Kidney (tissue), 14 donors: ENCODE measurements around the gene ZSCAN4. TPM values are rescaled to one million over a fixed set of nuclear protein-coding genes. Genes with fewer than 3 reads are reported as not detected.

ENCODE experiments used
- DNase-seq, 5 donors: peaks; one replicate each; pipeline ENCODE4 v3.0.0-alpha.2; 2013 to 2020
- FAIRE-seq: peaks from 2 replicates; lab custom pipeline; 2012; peaks lifted over from hg19 to GRCh38; lab: Jason Lieb, UNC
- H3K27ac ChIP-seq, 2 donors: one replicate each; pipeline ENCODE4 v1.7.0; 2013; ENCODE audit warnings: low read depth in 2 of 2, low read length in 2 of 2, inconsistent platforms in 1 of 2
- H3K27me3 ChIP-seq: one replicate; pipeline ENCODE4 v1.7.1; 2013; ENCODE audit warnings: low read length, inconsistent platforms; ENCODE audit not compliant: control insufficient read depth, insufficient read depth
- H3K36me3 ChIP-seq, 3 donors: one replicate each; pipeline versions ENCODE4 v1.7.0 to v1.7.1; 2013; ENCODE audit warnings: low read length in 3 of 3, control low read depth in 1 of 3, inconsistent platforms in 1 of 3; ENCODE audit not compliant: insufficient read depth in 3 of 3, control insufficient read depth in 2 of 3
- H3K4me1 ChIP-seq, 3 donors: one replicate each; pipeline versions ENCODE4 v1.7.0 to v1.7.1; 2013; ENCODE audit warnings: low read length in 3 of 3, inconsistent platforms in 1 of 3, low read depth in 1 of 3; ENCODE audit not compliant: control insufficient read depth in 2 of 3, insufficient read depth in 2 of 3
- H3K4me3 ChIP-seq, 3 donors: one replicate each; pipeline versions ENCODE4 v1.7.0 to v1.8.1; 2013; ENCODE audit warnings: low read length in 3 of 3, control low read depth in 1 of 3, inconsistent platforms in 1 of 3
- H3K9ac ChIP-seq, 3 donors: one replicate each; pipeline versions ENCODE4 v1.7.0 to v1.7.1; 2013; ENCODE audit warnings: low read length in 3 of 3, control low read depth in 1 of 3, inconsistent platforms in 1 of 3
- H3K9me3 ChIP-seq, 3 donors: one replicate each; pipeline versions ENCODE4 v1.7.0 to v1.7.1; 2013; ENCODE audit warnings: low read length in 3 of 3, control low read depth in 1 of 3, inconsistent platforms in 1 of 3; ENCODE audit not compliant: control insufficient read depth in 2 of 3, insufficient read depth in 1 of 3
- intact Hi-C: fragments of 100-400 bp; cut with DNase I; formaldehyde crosslinking; loops from one replicate; pipeline ENCODE4 v1.11.1; 2022
- polyA plus RNA-seq: library from polyadenylated mRNA; stranded (reverse); fragments of 350-450 nt; fragmentation: Illumina TruSeq; extraction: RNeasy Lipid Tissue Mini Kit (QIAGEN cat#74804); gene quantifications from one replicate; pipeline ENCODE4 v1.2.3, GENCODE V29; 2014; ENCODE audit warnings: low read depth, low replicate concordance; ENCODE audit not compliant: insufficient read depth
- total RNA-seq: library from RNA; stranded (reverse); fragmentation: NEBNext Ultra II Directional; extraction: Animal tissue kit (Norgen Biotek cat#: 25700); gene quantifications from one replicate; pipeline ENCODE4 v1.2.1, GENCODE V29; 2021
- TF ChIP-seq, protein P1 (sequence below): IDR thresholded peaks from 3 replicates; pipeline ENCODE4 v1.5.1; 2012; ENCODE audit warnings: mild to moderate bottlenecking, moderate library complexity, borderline replicate concordance; ENCODE audit not compliant: insufficient read depth; ENCODE audit errors: extremely low read depth
- donor health status: control.
- donor health status: control.
- donor health status: control.
- donor health status: control.
- donor health status: control.
- donor health status: DM: yes; HTN: yes; CAD: no.
- donor health status: Normal renal cell carcinoma (clear cell type).

The ZSCAN4 gene
- total and polyA plus RNA-seq, 2 donors from 2014 or later, result not detected

DNA sequence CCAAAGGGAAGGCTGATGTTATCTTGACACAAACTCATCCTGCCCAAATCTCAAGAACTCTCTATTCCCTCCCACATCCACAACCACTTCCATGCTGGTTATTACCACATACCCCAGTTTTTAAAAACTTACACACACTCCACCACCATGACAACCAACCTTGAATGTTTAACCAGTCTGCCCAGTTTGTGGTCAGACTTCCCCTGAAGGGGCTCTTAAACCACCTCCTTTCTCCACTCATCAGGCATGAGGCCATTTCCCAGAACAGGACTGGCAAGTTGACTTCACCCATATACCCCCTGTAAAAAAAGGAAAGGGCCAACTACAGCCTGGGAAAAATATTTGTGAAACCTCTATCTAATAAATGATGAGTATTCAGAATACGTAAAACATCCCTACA, 12.4 kb upstream of the ZSCAN4 start:
- TF ChIP-seq, protein P1, sequence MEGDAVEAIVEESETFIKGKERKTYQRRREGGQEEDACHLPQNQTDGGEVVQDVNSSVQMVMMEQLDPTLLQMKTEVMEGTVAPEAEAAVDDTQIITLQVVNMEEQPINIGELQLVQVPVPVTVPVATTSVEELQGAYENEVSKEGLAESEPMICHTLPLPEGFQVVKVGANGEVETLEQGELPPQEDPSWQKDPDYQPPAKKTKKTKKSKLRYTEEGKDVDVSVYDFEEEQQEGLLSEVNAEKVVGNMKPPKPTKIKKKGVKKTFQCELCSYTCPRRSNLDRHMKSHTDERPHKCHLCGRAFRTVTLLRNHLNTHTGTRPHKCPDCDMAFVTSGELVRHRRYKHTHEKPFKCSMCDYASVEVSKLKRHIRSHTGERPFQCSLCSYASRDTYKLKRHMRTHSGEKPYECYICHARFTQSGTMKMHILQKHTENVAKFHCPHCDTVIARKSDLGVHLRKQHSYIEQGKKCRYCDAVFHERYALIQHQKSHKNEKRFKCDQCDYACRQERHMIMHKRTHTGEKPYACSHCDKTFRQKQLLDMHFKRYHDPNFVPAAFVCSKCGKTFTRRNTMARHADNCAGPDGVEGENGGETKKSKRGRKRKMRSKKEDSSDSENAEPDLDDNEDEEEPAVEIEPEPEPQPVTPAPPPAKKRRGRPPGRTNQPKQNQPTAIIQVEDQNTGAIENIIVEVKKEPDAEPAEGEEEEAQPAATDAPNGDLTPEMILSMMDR, result no peak
- H3K27me3 ChIP-seq, result no peaks in the 10 kb centered on the region
- peaks cover 0 to 4% (median 3%) of the 10 kb centered on the region in 3 donors for H3K9me3 ChIP-seq
- no peak overlapping the region for H3K4me3 ChIP-seq
- no peak overlapping the region for H3K27ac ChIP-seq
- no peaks in the 10 kb centered on the region for H3K36me3 ChIP-seq
- H3K9ac ChIP-seq, result no peak overlapping the region
- DNase-seq, result no peak
- FAIRE-seq, result no peak
- intact Hi-C loops, result no loop called here
- H3K4me1 ChIP-seq, result no peaks in the 10 kb centered on the region

GRCh38 chr19:57664269-57665127, 4.2 kb upstream of the ZSCAN4 start:
- intact Hi-C loops, result no loop called here
- Histone ChIP-seq H3K9me3 (no peaks in the 10 kb centered on the region), H3K9ac (peak overlapping the region in 2 of 3 donors; percentile 20 to 63), H3K4me3 (peak overlapping the region; percentile 56 to 64 (median 64)), H3K27ac (peak overlapping the region in 1 of 2 donors; percentile 4), H3K4me1 (no peaks in the 10 kb centered on the region), H3K36me3 (no peaks in the 10 kb centered on the region), H3K27me3 (no peaks in the 10 kb centered on the region)
- no peak for FAIRE-seq
- TF ChIP-seq, protein P1, result no peak
- DNase-seq, result peak; percentile 78 to 87 (median 83)

DNA sequence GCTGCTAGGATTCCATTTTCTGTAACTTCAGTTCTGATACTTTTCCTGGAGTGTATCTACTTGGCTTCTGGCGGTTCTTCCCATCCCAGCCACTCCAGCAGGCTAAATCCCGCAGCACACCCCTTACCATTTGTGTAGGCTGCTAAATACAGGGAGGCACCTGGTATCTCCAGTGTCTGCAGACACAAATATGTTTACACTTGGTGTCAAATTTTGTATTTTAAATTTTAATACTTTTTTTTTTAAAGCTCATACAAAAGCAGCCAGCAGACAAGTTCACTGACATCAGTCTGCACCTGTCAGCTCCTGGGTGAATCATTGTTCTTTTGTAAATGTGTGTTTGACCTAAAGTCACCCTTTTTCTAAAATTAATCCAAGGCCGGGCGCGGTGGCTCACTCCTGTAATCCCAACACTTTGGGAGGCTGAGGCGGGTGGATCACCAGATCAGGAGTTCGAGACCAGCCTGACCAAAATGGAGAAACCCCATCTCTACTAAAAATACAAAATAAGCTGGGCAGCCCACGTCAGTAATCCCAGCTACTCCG, 3.4 kb upstream of the ZSCAN4 start:
- no peak overlapping the region for H3K27ac ChIP-seq
- FAIRE-seq (no peak), DNase-seq (no peak)
- intact Hi-C loops, result no loop called here
- no peaks in the 10 kb centered on the region for H3K9me3 ChIP-seq
- H3K4me1 ChIP-seq, result no peaks in the 10 kb centered on the region
- no peaks in the 10 kb centered on the region for H3K27me3 ChIP-seq
- no peaks in the 10 kb centered on the region for H3K36me3 ChIP-seq
- no peak overlapping the region for H3K4me3 ChIP-seq
- no peak overlapping the region for H3K9ac ChIP-seq
- TF ChIP-seq, protein P1, result no peak
